Measurements from ENCODE around the gene RPRM.
"Not testable (repeated sequence)": the region's sequence is repeated elsewhere in the genome, so short reads cannot be mapped to it uniquely, and the experiment has no call there.

Gene RPRM

GRCh38 chr2:153464395-153464794 lies 14.2 kb downstream of the RPRM start:
- CTCF ChIA-PET: no interaction called here
- POLR2A ChIA-PET (ENCODE audit: low non-redundant PET): no interaction called here
- no peak overlapping the region for H3K27ac ChIP-seq
- TF ChIP-seq CTCF (conservative IDR thresholded peaks at IDR 0.05; ENCODE audit: low read depth): no peak
- DNase-seq (ENCODE audit: low spot score): no peak

- ChIA-PET POLR2A (ENCODE audit: low non-redundant PET) (no interaction called here), CTCF (no interaction called here)
- no peak for TF ChIP-seq CTCF (conservative IDR thresholded peaks at IDR 0.05; ENCODE audit: low read depth)
- no peak for DNase-seq (ENCODE audit: low spot score)
- H3K27ac ChIP-seq: no peak overlapping the region
Measured at GRCh38 chr2:153462338-153462859, 16.2 kb downstream of the RPRM start.

- CTCF ChIA-PET: no interaction called here
- no peak for TF ChIP-seq CTCF (conservative IDR thresholded peaks at IDR 0.05; ENCODE audit: low read depth)
- no peak for DNase-seq (ENCODE audit: low spot score)
- POLR2A ChIA-PET (ENCODE audit: low non-redundant PET): no interaction called here
- no peak overlapping the region for H3K27ac ChIP-seq
Measured at GRCh38 chr2:153461453-153461852, 17.1 kb downstream of the RPRM start.

GRCh38 chr2:153455861-153456260 lies 22.7 kb downstream of the RPRM start:
- no peak for TF ChIP-seq CTCF (conservative IDR thresholded peaks at IDR 0.05; ENCODE audit: low read depth)
- DNase-seq (ENCODE audit: low spot score): no peak
- ChIA-PET CTCF (interaction anchor here (0.6 kb wide), 1 partner anchor 734 kb away, joined by 3 read pairs; no protein-coding TSS in a partner anchor), POLR2A (ENCODE audit: low non-redundant PET) (no interaction called here)
- no peak overlapping the region for H3K27ac ChIP-seq

GRCh38 chr2:153455403-153455802 lies 23.2 kb downstream of the RPRM start:
- DNase-seq (ENCODE audit: low spot score): no peak
- no peak for TF ChIP-seq CTCF (conservative IDR thresholded peaks at IDR 0.05; ENCODE audit: low read depth)
- no peak overlapping the region for H3K27ac ChIP-seq
- ChIA-PET POLR2A (ENCODE audit: low non-redundant PET) (no interaction called here), CTCF (interaction anchor here (0.6 kb wide), 1 partner anchor 733 kb away, joined by 3 read pairs; no protein-coding TSS in a partner anchor)

GRCh38 chr2:153451611-153452010 lies 27.0 kb downstream of the RPRM start:
- ChIA-PET CTCF (no interaction called here), POLR2A (ENCODE audit: low non-redundant PET) (no interaction called here)
- no peak overlapping the region for H3K27ac ChIP-seq
- no peak for DNase-seq (ENCODE audit: low spot score)
- no peak for TF ChIP-seq CTCF (conservative IDR thresholded peaks at IDR 0.05; ENCODE audit: low read depth)

GRCh38 chr2:153443106-153443505 lies 35.5 kb downstream of the RPRM start:
- no peak for TF ChIP-seq CTCF (conservative IDR thresholded peaks at IDR 0.05; ENCODE audit: low read depth)
- H3K27ac ChIP-seq: no peak overlapping the region
- POLR2A ChIA-PET (ENCODE audit: low non-redundant PET): no interaction called here

GRCh38 chr2:153442616-153443015 lies 35.9 kb downstream of the RPRM start:
- H3K27ac ChIP-seq; CTCF ChIA-PET; POLR2A ChIA-PET (ENCODE audit: low non-redundant PET): not testable (repeated sequence)

More at GRCh38 chr2:153443106-153443505, 35.5 kb downstream of the RPRM start:
- no peak for DNase-seq (ENCODE audit: low spot score)
- CTCF ChIA-PET: no interaction called here

GRCh38 chr2:153440090-153440489 lies 38.5 kb downstream of the RPRM start:
- POLR2A ChIA-PET (ENCODE audit: low non-redundant PET); DNase-seq (ENCODE audit: low spot score); CTCF ChIA-PET; H3K27ac ChIP-seq: not testable (repeated sequence)

More at GRCh38 chr2:153442616-153443015, 35.9 kb downstream of the RPRM start:
- DNase-seq (ENCODE audit: low spot score): not testable (repeated sequence)
